H9 (cell line): ENCODE data around the gene UQCR11. TPM values are rescaled to one million over a fixed set of nuclear protein-coding genes. Genes with fewer than 3 reads are reported as not detected.

ENCODE experiments used
- DNase-seq: peaks from one replicate; pipeline ENCODE4 v3.0.0-alpha.2; 2017
- H2AFZ ChIP-seq: one replicate; pipeline ENCODE4 v1.6.1; 2013; ENCODE audit warnings: mild to moderate bottlenecking, low read length, control low read depth, moderate library complexity
- H2AK5ac ChIP-seq: 2 replicates; pipeline ENCODE4 v1.6.1; 2013; ENCODE audit warnings: low read length, control low read depth, mixed read lengths; ENCODE audit not compliant: insufficient read length
- H2BK120ac ChIP-seq: one replicate; pipeline ENCODE4 v1.6.1; 2013; ENCODE audit warnings: low read depth, mild to moderate bottlenecking, low read length, control low read depth, inconsistent platforms; ENCODE audit not compliant: poor library complexity, severe bottlenecking
- H2BK12ac ChIP-seq: 2 replicates; pipeline ENCODE4 v1.6.1; 2013; ENCODE audit warnings: low read length, control low read depth, mixed read lengths, low read depth; ENCODE audit not compliant: insufficient read length
- H2BK15ac ChIP-seq: 2 replicates; pipeline ENCODE4 v1.6.1; 2013; ENCODE audit warnings: low read depth, low read length, control low read depth
- H2BK20ac ChIP-seq: one replicate; pipeline ENCODE4 v1.6.1; 2013; ENCODE audit warnings: low read depth, mild to moderate bottlenecking, low read length, control low read depth, inconsistent platforms; ENCODE audit not compliant: poor library complexity, severe bottlenecking
- H2BK5ac ChIP-seq: 2 replicates; pipeline ENCODE4 v1.6.1; 2013; ENCODE audit warnings: low read length, control low read depth, mixed read lengths; ENCODE audit not compliant: insufficient read length
- H3K14ac ChIP-seq: 2 replicates; pipeline ENCODE4 v1.6.1; 2013; ENCODE audit warnings: low read length, control low read depth; ENCODE audit not compliant: insufficient read depth
- H3K18ac ChIP-seq: 2 replicates; pipeline ENCODE4 v1.6.1; 2013; ENCODE audit warnings: low read depth, mild to moderate bottlenecking, mixed read lengths, low read length, control low read depth; ENCODE audit not compliant: insufficient read length
- H3K23ac ChIP-seq: 2 replicates; pipeline ENCODE4 v1.6.1; 2013; ENCODE audit warnings: low read length, control low read depth, mixed read lengths, low read depth; ENCODE audit not compliant: insufficient read length
- H3K23me2 ChIP-seq: 2 replicates; pipeline ENCODE4 v1.6.1; 2013; ENCODE audit warnings: low read depth, mild to moderate bottlenecking, mixed read lengths, low read length, control low read depth; ENCODE audit not compliant: insufficient read length, poor library complexity, severe bottlenecking
- H3K27ac ChIP-seq: 2 replicates; pipeline ENCODE4 v1.5.1; 2013; ENCODE audit warnings: low read length, control low read depth, mixed read lengths, low read depth; ENCODE audit not compliant: insufficient read length
- H3K27me3 ChIP-seq: 2 replicates; pipeline ENCODE4 v1.6.1; 2013; ENCODE audit warnings: low read length, control low read depth, inconsistent platforms; ENCODE audit not compliant: insufficient read depth
- H3K4ac ChIP-seq: 2 replicates; pipeline ENCODE4 v1.6.1; 2013; ENCODE audit warnings: low read depth, mild to moderate bottlenecking, control low read depth, inconsistent platforms, low read length, moderate library complexity
- H3K4me1 ChIP-seq: 2 replicates; pipeline ENCODE4 v1.6.1; 2013; ENCODE audit warnings: low read length, control low read depth, inconsistent platforms; ENCODE audit not compliant: insufficient read depth
- H3K4me2 ChIP-seq: 2 replicates; pipeline ENCODE4 v1.6.1; 2013; ENCODE audit warnings: low read length, control low read depth, mixed read lengths; ENCODE audit not compliant: insufficient read length, insufficient read depth
- H3K56ac ChIP-seq: 2 replicates; pipeline ENCODE4 v1.6.1; 2013; ENCODE audit warnings: low read depth, mild to moderate bottlenecking, mixed read lengths, low read length, control low read depth; ENCODE audit not compliant: insufficient read length
- H3K79me1 ChIP-seq: 2 replicates; pipeline ENCODE4 v1.6.1; 2013; ENCODE audit warnings: low read depth, mild to moderate bottlenecking, moderate library complexity, low read length, control low read depth, inconsistent platforms; ENCODE audit not compliant: insufficient read depth, poor library complexity, severe bottlenecking
- H3K79me2 ChIP-seq: 2 replicates; pipeline ENCODE4 v1.6.1; 2013; ENCODE audit warnings: low read length, control low read depth, inconsistent platforms; ENCODE audit not compliant: insufficient read depth
- H3K9ac ChIP-seq: 2 replicates; pipeline ENCODE4 v1.6.1; 2013; ENCODE audit warnings: low read length, control low read depth, mixed read lengths; ENCODE audit not compliant: insufficient read length; ENCODE audit errors: extremely low read depth
- H3K9me3 ChIP-seq: one replicate; pipeline ENCODE4 v1.6.1; 2013; ENCODE audit warnings: low read depth, low read length, inconsistent platforms; ENCODE audit not compliant: control insufficient read depth
- H3T11ph ChIP-seq: one replicate; pipeline ENCODE4 v1.6.1; 2013; ENCODE audit warnings: mild to moderate bottlenecking, low read length, control low read depth, inconsistent platforms
- H4K20me1 ChIP-seq: one replicate; pipeline ENCODE4 v1.6.1; 2013; ENCODE audit not compliant: control insufficient read depth, insufficient read length, insufficient read depth
- H4K5ac ChIP-seq: 2 replicates; pipeline ENCODE4 v1.6.1; 2013; ENCODE audit warnings: low read depth, mild to moderate bottlenecking, mixed read lengths, low read length, control low read depth; ENCODE audit not compliant: insufficient read length
- H4K8ac ChIP-seq: replicated peaks from 2 replicates; pipeline ENCODE4 v1.6.1; 2013; ENCODE audit warnings: low read length, control low read depth, mixed read lengths, low read depth; ENCODE audit not compliant: insufficient read length
- H4K91ac ChIP-seq: 2 replicates; pipeline ENCODE4 v1.6.1; 2013; ENCODE audit warnings: low read depth, mild to moderate bottlenecking, moderate library complexity, mixed read lengths, low read length, control low read depth; ENCODE audit not compliant: insufficient read length
- H3K27ac Mint-ChIP-seq, 3 experiments: 2 replicates in 2 of 3; 3 replicates in 1 of 3; pipeline ENCODE4 v1.8.0; 2020 to 2021; ENCODE audit warnings: mixed read lengths in 3 of 3, mild to moderate bottlenecking in 1 of 3, moderate library complexity in 1 of 3
- H3K27me3 Mint-ChIP-seq: 2 replicates; pipeline ENCODE4 v1.8.0; 2021; ENCODE audit warnings: low read depth, mild to moderate bottlenecking, moderate library complexity, mixed read lengths
- H3K36me3 Mint-ChIP-seq, 3 experiments: 2 replicates in 2 of 3; 3 replicates in 1 of 3; pipeline ENCODE4 v1.8.0; 2020 to 2021; ENCODE audit warnings: low read depth in 3 of 3, mixed read lengths in 3 of 3; ENCODE audit not compliant: insufficient read depth in 1 of 3
- H3K4me1 Mint-ChIP-seq, 2 experiments: 2 replicates each; pipeline ENCODE4 v1.8.0; 2020; ENCODE audit warnings: mixed read lengths in 2 of 2
- H3K4me3 Mint-ChIP-seq, 2 experiments: 2 replicates in 1 of 2; 3 replicates in 1 of 2; pipeline ENCODE4 v1.8.0; 2020 to 2021; ENCODE audit warnings: mild to moderate bottlenecking in 2 of 2, mixed read lengths in 2 of 2, moderate library complexity in 1 of 2
- H3K9me3 Mint-ChIP-seq, 2 experiments: 2 replicates in 1 of 2; 3 replicates in 1 of 2; pipeline ENCODE4 v1.8.0; 2020; ENCODE audit warnings: mild to moderate bottlenecking in 2 of 2, mixed read lengths in 2 of 2, moderate library complexity in 1 of 2
- WGBS: extraction: QIAGEN DNeasy Blood & Tissue Kit; methylation state at CpG from one replicate; pipeline ENCODE4 v1.1.7; 2013; ENCODE audit warnings: missing lambda C conversion rate, low lambda C conversion rate, mixed read lengths; ENCODE audit not compliant: insufficient read length; ENCODE audit errors: extremely low coverage; 5-methylcytosine and 5-hydroxymethylcytosine counted together
- total RNA-seq: library from RNA; stranded (reverse); gene quantifications from 2 replicates; pipeline ENCODE4 v1.2.1, GENCODE V29; 2021
- TF ChIP-seq, protein P1 (sequence below): fragments of 200-600 bp; sonication (generic); conservative IDR thresholded peaks from 3 replicates; pipeline ENCODE4 v1.8.0; 2021; ENCODE audit warnings: antibody characterized with exemption, mild to moderate bottlenecking

UQCR11 gene
- total RNA-seq, 1 experiment from 2014 or later, result 174 TPM

DNA sequence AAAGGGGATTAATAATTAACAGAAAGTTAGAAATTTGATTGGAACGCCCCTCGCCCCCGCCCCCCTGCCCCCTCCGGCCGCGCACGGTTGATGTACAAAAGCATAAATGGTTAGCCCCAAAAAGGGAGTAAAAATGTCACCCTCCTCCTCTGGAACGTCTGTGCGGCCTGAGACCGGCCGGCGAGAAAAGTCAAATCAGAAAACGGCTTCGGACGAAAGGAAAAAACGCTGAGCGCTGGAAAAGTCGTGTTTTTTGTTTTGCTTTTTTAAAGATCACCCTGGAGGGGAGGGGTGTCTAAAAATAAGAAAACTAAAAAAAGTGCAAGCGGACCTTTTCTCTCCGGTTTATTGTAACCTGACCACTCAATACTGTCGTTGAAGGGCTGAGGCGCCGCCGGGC, 50.3 kb downstream of the UQCR11 start:
- H3K4me1 ChIP-seq, result no peaks in the 10 kb centered on the region
- H4K91ac ChIP-seq, result no peak overlapping the region
- no peak overlapping the region for H2BK5ac ChIP-seq
- Mint-ChIP-seq H3K4me3 (no peak overlapping the region), H3K27ac (peak overlapping the region in 1 of 3 experiments; percentile 32; a peak in 1 of 7 replicates), H3K9me3 (no peaks in the 10 kb centered on the region), H3K36me3 (peaks cover 0 to 19% (median 15%) of the 10 kb centered on the region in 3 experiments; a peak in 5 of 7 replicates), H3K4me1 (no peaks in the 10 kb centered on the region), H3K27me3 (no peaks in the 10 kb centered on the region; the same call in 1 of the 2 replicates)
- H3K27me3 ChIP-seq, result no peaks in the 10 kb centered on the region
- H4K8ac ChIP-seq, result no peak overlapping the region
- no peak for DNase-seq
- H3K23ac ChIP-seq, result no peak overlapping the region
- peaks cover 2% of the 10 kb centered on the region; the same call in 1 of the 2 replicates for H3K79me2 ChIP-seq
- no peak overlapping the region for H3K14ac ChIP-seq
- no peak overlapping the region for H3K4me2 ChIP-seq
- TF ChIP-seq, protein P1, sequence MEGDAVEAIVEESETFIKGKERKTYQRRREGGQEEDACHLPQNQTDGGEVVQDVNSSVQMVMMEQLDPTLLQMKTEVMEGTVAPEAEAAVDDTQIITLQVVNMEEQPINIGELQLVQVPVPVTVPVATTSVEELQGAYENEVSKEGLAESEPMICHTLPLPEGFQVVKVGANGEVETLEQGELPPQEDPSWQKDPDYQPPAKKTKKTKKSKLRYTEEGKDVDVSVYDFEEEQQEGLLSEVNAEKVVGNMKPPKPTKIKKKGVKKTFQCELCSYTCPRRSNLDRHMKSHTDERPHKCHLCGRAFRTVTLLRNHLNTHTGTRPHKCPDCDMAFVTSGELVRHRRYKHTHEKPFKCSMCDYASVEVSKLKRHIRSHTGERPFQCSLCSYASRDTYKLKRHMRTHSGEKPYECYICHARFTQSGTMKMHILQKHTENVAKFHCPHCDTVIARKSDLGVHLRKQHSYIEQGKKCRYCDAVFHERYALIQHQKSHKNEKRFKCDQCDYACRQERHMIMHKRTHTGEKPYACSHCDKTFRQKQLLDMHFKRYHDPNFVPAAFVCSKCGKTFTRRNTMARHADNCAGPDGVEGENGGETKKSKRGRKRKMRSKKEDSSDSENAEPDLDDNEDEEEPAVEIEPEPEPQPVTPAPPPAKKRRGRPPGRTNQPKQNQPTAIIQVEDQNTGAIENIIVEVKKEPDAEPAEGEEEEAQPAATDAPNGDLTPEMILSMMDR, result no peak
- H4K20me1 ChIP-seq, result no peaks in the 10 kb centered on the region
- no CpG with 5 or more reads among the region's 24 CpGs for WGBS
- H2BK20ac ChIP-seq, result no peak overlapping the region
- H2AK5ac ChIP-seq, result no peak overlapping the region
- no peak overlapping the region for H2AFZ ChIP-seq
- H3K18ac ChIP-seq, result no peak overlapping the region
- no peaks in the 10 kb centered on the region for H3K9me3 ChIP-seq
- no peak overlapping the region for H4K5ac ChIP-seq
- H3K79me1 ChIP-seq, result peaks cover 6% of the 10 kb centered on the region
- no peak overlapping the region for H2BK120ac ChIP-seq
- H3K56ac ChIP-seq, result no peak overlapping the region
- H3T11ph ChIP-seq, result no peak overlapping the region
- no peaks in the 10 kb centered on the region for H3K23me2 ChIP-seq
- H3K9ac ChIP-seq, result no peak overlapping the region
- H2BK15ac ChIP-seq, result no peak overlapping the region
- no peak overlapping the region for H3K4ac ChIP-seq
- no peak overlapping the region for H2BK12ac ChIP-seq
- H3K27ac ChIP-seq, result no peak overlapping the region
